Measurements from ENCODE around the gene SUMO3. TPM values are rescaled to one million over a fixed set of nuclear protein-coding genes. Genes with fewer than 3 reads are reported as not detected.

Gene SUMO3
- total and polyA plus RNA-seq, 2 of the 4 experiments (the other 2 are of a cell fraction) = 64.9 to 101 TPM

- Histone ChIP-seq H3K36me3 (ENCODE audit: control insufficient read depth, insufficient read depth, low read length) (peaks cover 6% of the 10 kb centered on the region), H4K5ac (ENCODE audit: low read depth, low read length) (no peak overlapping the region), H3K23ac (ENCODE audit: low read depth, low read length) (no peak overlapping the region; the same call in 1 of the 2 replicates), H3K9ac (ENCODE audit: low read depth, low read length) (no peak overlapping the region), H3K4ac (ENCODE audit: low read depth, low read length) (no peak overlapping the region), H3K14ac (replicated peaks; ENCODE audit: low read depth, low read length) (no peak overlapping the region), H2AK9ac (replicated peaks; ENCODE audit: low read depth, low read length, poor library complexity) (no peak overlapping the region), H3K18ac (ENCODE audit: low read depth, low read length) (no peak overlapping the region), H3K9me3 (ENCODE audit: control insufficient read depth, insufficient read depth, low read length) (no peaks in the 10 kb centered on the region), H2BK15ac (ENCODE audit: low read depth, low read length) (no peak overlapping the region), H3K27ac (ENCODE audit: insufficient read depth, low read length) (no peak overlapping the region), H4K91ac (ENCODE audit: insufficient read depth, low read depth, low read length) (no peak overlapping the region), H4K20me1 (ENCODE audit: insufficient read depth, low read length) (peaks cover 66% of the 10 kb centered on the region), H3K4me2 (ENCODE audit: low read depth, low read length) (no peak overlapping the region), H3K9me1 (ENCODE audit: insufficient read depth, low read length) (peaks cover 3% of the 10 kb centered on the region), H2BK20ac (ENCODE audit: low read depth, low read length) (no peak overlapping the region), H4K8ac (ENCODE audit: low read depth in 2 of 2, low read length in 2 of 2) (no peak overlapping the region), H2AK5ac (ENCODE audit: low read depth, low read length) (no peak overlapping the region), H3K27me3 (ENCODE audit: control insufficient read depth, insufficient read depth, low read length) (no peaks in the 10 kb centered on the region), H3K56ac (ENCODE audit: extremely low read depth, insufficient read depth, low read length) (no peak overlapping the region), H2BK5ac (ENCODE audit: low read depth, low read length, poor library complexity, severe bottlenecking) (no peak overlapping the region), H3K4me1 (ENCODE audit: control insufficient read depth, insufficient read depth, low read length) (peaks cover 4% of the 10 kb centered on the region; the same call in 1 of the 2 replicates), H3K4me3 (ENCODE audit: insufficient read depth, low read depth, low read length) (no peak overlapping the region), H2BK120ac (ENCODE audit: low read depth, low read length) (no peak overlapping the region), H3K79me1 (ENCODE audit: low read depth in 1 of 2, low read length in 2 of 2) (peaks cover 50 to 74% of the 10 kb centered on the region in 2 experiments), H2AFZ (replicated peaks; ENCODE audit: low read length, poor library complexity) (no peak overlapping the region)
- TF ChIP-seq RFX5 (IDR thresholded peaks at IDR 0.05; ENCODE audit: low read depth, low read length) (no peak), RCOR1 (IDR thresholded peaks at IDR 0.05; ENCODE audit: insufficient replicate concordance, low read length) (no peak), BHLHE40 (IDR thresholded peaks at IDR 0.05; ENCODE audit: low read depth, low read length) (no peak), SMC3 (IDR thresholded peaks at IDR 0.05; ENCODE audit: low read depth, low read length) (no peak), USF2 (IDR thresholded peaks at IDR 0.05; ENCODE audit: low read depth, low read length) (no peak), ELK1 (IDR thresholded peaks at IDR 0.05; ENCODE audit: borderline replicate concordance, low read depth, low read length) (no peak), CTCF (conservative IDR thresholded peaks at IDR 0.05; ENCODE audit: low read depth, low read length) (no peak), MAZ (IDR thresholded peaks at IDR 0.05; ENCODE audit: borderline replicate concordance, low read depth, low read length) (no peak), POLR2A (IDR thresholded peaks at IDR 0.05; ENCODE audit: low read depth, low read length) (no peak), CEBPB (IDR thresholded peaks at IDR 0.05; ENCODE audit: low read depth, low read length) (no peak), FOS (IDR thresholded peaks at IDR 0.05; ENCODE audit: low read depth, low read length) (no peak), MXI1 (IDR thresholded peaks at IDR 0.05; ENCODE audit: borderline replicate concordance, low read depth, low read length) (no peak), RAD21 (IDR thresholded peaks at IDR 0.05; ENCODE audit: low read length) (no peak), MAFK (IDR thresholded peaks at IDR 0.05; ENCODE audit: low read depth, low read length) (no peak), CHD1 (IDR thresholded peaks at IDR 0.05; ENCODE audit: low read depth, low read length) (no peak)
- WGBS, 2 experiments (ENCODE audit: extremely low coverage in 2 of 2, insufficient read length in 1 of 2) = no CpG with 5 or more reads among the region's 3 CpGs
- DNase-seq = no peak
- ChIA-PET CTCF (interaction anchor here (1.2 kb wide), 1 partner anchor 9 kb away, joined by 4 read pairs; no protein-coding TSS in a partner anchor), POLR2A (ENCODE audit: unreplicated experiment) (no interaction called here)
- intact Hi-C loops (cut with micrococcal nuclease) = no loop called here
- BruUV-seq (replicated peaks) = no TSS peak
- in situ Hi-C loops (cut with MboI; ENCODE audit: low sequenced_read_pairs) = no loop called here
- no peak for ATAC-seq (ENCODE audit: low read depth)
- dilution Hi-C loops (cut with HindIII; ENCODE audit: low sequenced_read_pairs, unreplicated experiment) = no loop called here
These were observed 27.5 kb downstream of the SUMO3 start for GRCh38 chr21:44790368-44790767.

Measured in IMR-90 (cell line).